Measurements from ENCODE around the gene MCM10. TPM values are rescaled to one million over a fixed set of nuclear protein-coding genes. Genes with fewer than 3 reads are reported as not detected.
A peak's percentile ranks its signal among the peaks of the same experiment; 100 is the strongest.

MCM10 gene
- total RNA-seq, 1 donor from 2014 or later = 44.5 TPM

GRCh38 chr10:13139676-13140075, 21.7 kb upstream of the MCM10 start:
- Mint-ChIP-seq H3K9me3 (no peaks in the 10 kb centered on the region), H3K27ac (no peak overlapping the region), H3K36me3 (peaks cover 3% of the 10 kb centered on the region), H3K27me3 (ENCODE audit: insufficient read depth, low read depth) (peaks cover 10% of the 10 kb centered on the region), H3K4me3 (no peak overlapping the region), H3K4me1 (peaks cover 10% of the 10 kb centered on the region)
- Histone ChIP-seq H3K9me3 (ENCODE audit: low read depth) (no peaks in the 10 kb centered on the region), H3K4me3 (no peak overlapping the region), H2AFZ (replicated peaks) (no peak overlapping the region), H3F3A (ENCODE audit: low read depth) (peaks cover 11% of the 10 kb centered on the region), H3K79me2 (ENCODE audit: low read depth) (no peaks in the 10 kb centered on the region), H3K27me3 (no peaks in the 10 kb centered on the region), H3K4me1 (peaks cover 40% of the 10 kb centered on the region), H3K9ac (no peak overlapping the region), H3K4me2 (peak overlapping the region; percentile 61), H4K20me1 (ENCODE audit: low read depth) (no peaks in the 10 kb centered on the region), H3K36me3 (peaks cover 3% of the 10 kb centered on the region), H3K27ac (no peak overlapping the region)
- TF ChIP-seq, protein P1, sequence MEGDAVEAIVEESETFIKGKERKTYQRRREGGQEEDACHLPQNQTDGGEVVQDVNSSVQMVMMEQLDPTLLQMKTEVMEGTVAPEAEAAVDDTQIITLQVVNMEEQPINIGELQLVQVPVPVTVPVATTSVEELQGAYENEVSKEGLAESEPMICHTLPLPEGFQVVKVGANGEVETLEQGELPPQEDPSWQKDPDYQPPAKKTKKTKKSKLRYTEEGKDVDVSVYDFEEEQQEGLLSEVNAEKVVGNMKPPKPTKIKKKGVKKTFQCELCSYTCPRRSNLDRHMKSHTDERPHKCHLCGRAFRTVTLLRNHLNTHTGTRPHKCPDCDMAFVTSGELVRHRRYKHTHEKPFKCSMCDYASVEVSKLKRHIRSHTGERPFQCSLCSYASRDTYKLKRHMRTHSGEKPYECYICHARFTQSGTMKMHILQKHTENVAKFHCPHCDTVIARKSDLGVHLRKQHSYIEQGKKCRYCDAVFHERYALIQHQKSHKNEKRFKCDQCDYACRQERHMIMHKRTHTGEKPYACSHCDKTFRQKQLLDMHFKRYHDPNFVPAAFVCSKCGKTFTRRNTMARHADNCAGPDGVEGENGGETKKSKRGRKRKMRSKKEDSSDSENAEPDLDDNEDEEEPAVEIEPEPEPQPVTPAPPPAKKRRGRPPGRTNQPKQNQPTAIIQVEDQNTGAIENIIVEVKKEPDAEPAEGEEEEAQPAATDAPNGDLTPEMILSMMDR (IDR thresholded peaks at IDR 0.05) = no peak
- TF ChIP-seq EZH2 (IDR thresholded peaks at IDR 0.05) (no peak), EZH2phosphoT487 (IDR thresholded peaks at IDR 0.05) (no peak)
- no peak for DNase-seq (ENCODE audit: low spot score)

GRCh38 chr10:13140627-13141190, 20.6 kb upstream of the MCM10 start:
- no peaks in the 10 kb centered on the region for H3K9me3 ChIP-seq (ENCODE audit: low read depth)
- peaks cover 10% of the 10 kb centered on the region for H3K4me1 Mint-ChIP-seq
- no peak overlapping the region for H3K9ac ChIP-seq
- peaks cover 6% of the 10 kb centered on the region for H3K27me3 Mint-ChIP-seq (ENCODE audit: insufficient read depth, low read depth)
- no peak for TF ChIP-seq EZH2 (IDR thresholded peaks at IDR 0.05)
- TF ChIP-seq EZH2phosphoT487 (IDR thresholded peaks at IDR 0.05) = no peak
- TF ChIP-seq, protein P1 (IDR thresholded peaks at IDR 0.05) = no peak
- no peaks in the 10 kb centered on the region for H3K27me3 ChIP-seq
- no peak for DNase-seq (ENCODE audit: low spot score)
- H3K4me1 ChIP-seq = peaks cover 40% of the 10 kb centered on the region
- no peaks in the 10 kb centered on the region for H3K9me3 Mint-ChIP-seq
- H3F3A ChIP-seq (ENCODE audit: low read depth) = peaks cover 11% of the 10 kb centered on the region
- no peak overlapping the region for H3K4me3 ChIP-seq
- H3K36me3 Mint-ChIP-seq = peaks cover 2% of the 10 kb centered on the region
- no peaks in the 10 kb centered on the region for H3K79me2 ChIP-seq (ENCODE audit: low read depth)
- H4K20me1 ChIP-seq (ENCODE audit: low read depth) = no peaks in the 10 kb centered on the region
- peaks cover 3% of the 10 kb centered on the region for H3K36me3 ChIP-seq
- no peak overlapping the region for H3K4me3 Mint-ChIP-seq
- peak overlapping the region; percentile 7 for H3K4me2 ChIP-seq
- H3K27ac Mint-ChIP-seq = no peak overlapping the region
- H3K27ac ChIP-seq = no peak overlapping the region
- H2AFZ ChIP-seq (replicated peaks) = no peak overlapping the region

- DNase-seq (ENCODE audit: low spot score) = no peak
- no peak overlapping the region for H3K4me3 ChIP-seq
- no peaks in the 10 kb centered on the region for H3K36me3 ChIP-seq
- H3K4me2 ChIP-seq = no peak overlapping the region
- Mint-ChIP-seq H3K36me3 (no peaks in the 10 kb centered on the region), H3K27me3 (ENCODE audit: insufficient read depth, low read depth) (peaks cover 5% of the 10 kb centered on the region), H3K4me1 (peaks cover 3% of the 10 kb centered on the region), H3K9me3 (no peaks in the 10 kb centered on the region), H3K27ac (no peak overlapping the region), H3K4me3 (no peak overlapping the region)
- no peak for TF ChIP-seq EZH2phosphoT487 (IDR thresholded peaks at IDR 0.05)
- TF ChIP-seq EZH2 (IDR thresholded peaks at IDR 0.05) = no peak
- TF ChIP-seq, protein P1 (IDR thresholded peaks at IDR 0.05) = no peak
- no peaks in the 10 kb centered on the region for H3K27me3 ChIP-seq
- H2AFZ ChIP-seq (replicated peaks) = no peak overlapping the region
- no peaks in the 10 kb centered on the region for H3K79me2 ChIP-seq (ENCODE audit: low read depth)
- no peak overlapping the region for H3K9ac ChIP-seq
- H4K20me1 ChIP-seq (ENCODE audit: low read depth) = no peaks in the 10 kb centered on the region
- H3K4me1 ChIP-seq = peaks cover 28% of the 10 kb centered on the region
- H3F3A ChIP-seq (ENCODE audit: low read depth) = peaks cover 11% of the 10 kb centered on the region
- H3K27ac ChIP-seq = no peak overlapping the region
- no peaks in the 10 kb centered on the region for H3K9me3 ChIP-seq (ENCODE audit: low read depth)
These were observed 17.6 kb upstream of the MCM10 start for GRCh38 chr10:13143766-13144165.

All from neural progenitor cell (in vitro differentiated cells).